Immature natural killer cell (primary cell): ENCODE results near the gene CCDC195. TPM values are rescaled to one million over a fixed set of nuclear protein-coding genes. Genes with fewer than 3 reads are reported as not detected.
"Not testable (repeated sequence)": the region's sequence is repeated elsewhere in the genome, so short reads cannot be mapped to it uniquely, and the experiment has no call there.

ENCODE experiments used
- DNase-seq, 3 donors: peaks; one replicate each; pipeline ENCODE4 v3.0.0; 2022; ENCODE audit warnings: mixed read lengths in 1 of 3
- H3K27ac Mint-ChIP-seq, 6 donors: one replicate each; pipeline ENCODE4 v1.8.0; 2020; ENCODE audit warnings: mixed read lengths in 6 of 6, mild to moderate bottlenecking in 5 of 6, inconsistent platforms in 4 of 6, moderate library complexity in 3 of 6
- H3K27me3 Mint-ChIP-seq, 3 donors: one replicate each; pipeline ENCODE4 v1.8.0; 2020 to 2021; ENCODE audit warnings: low read depth in 3 of 3, mild to moderate bottlenecking in 3 of 3, mixed read lengths in 3 of 3, moderate library complexity in 3 of 3, inconsistent platforms in 1 of 3
- H3K36me3 Mint-ChIP-seq, 3 donors: one replicate each; pipeline ENCODE4 v1.8.0; 2020; ENCODE audit warnings: mixed read lengths in 3 of 3, inconsistent platforms in 2 of 3, mild to moderate bottlenecking in 2 of 3
- H3K4me1 Mint-ChIP-seq, 2 donors: one replicate each; pipeline ENCODE4 v1.8.0; 2020; ENCODE audit warnings: inconsistent platforms in 2 of 2, mild to moderate bottlenecking in 2 of 2, mixed read lengths in 2 of 2, moderate library complexity in 1 of 2
- H3K4me3 Mint-ChIP-seq, 5 donors: one replicate each; pipeline ENCODE4 v1.8.0; 2020; ENCODE audit warnings: mild to moderate bottlenecking in 5 of 5, mixed read lengths in 5 of 5, inconsistent platforms in 3 of 5, moderate library complexity in 3 of 5
- H3K9me3 Mint-ChIP-seq, 6 donors: one replicate each; pipeline ENCODE4 v1.8.0; 2020; ENCODE audit warnings: mild to moderate bottlenecking in 6 of 6, mixed read lengths in 6 of 6, inconsistent platforms in 4 of 6, moderate library complexity in 3 of 6
- polyA plus RNA-seq, 3 donors: library from polyadenylated mRNA; unstranded; fragments of 300-500 nt; fragmentation: Illumina TruSeq; gene quantifications; one replicate each; pipeline ENCODE4 v1.2.3, GENCODE V29; 2021

The CCDC195 gene
- polyA plus RNA-seq, 3 donors from 2014 or later: not detected

- no peaks in the 10 kb centered on the region for H3K36me3 Mint-ChIP-seq
- peaks cover 2 to 6% (median 3%) of the 10 kb centered on the region in 3 donors for H3K27me3 Mint-ChIP-seq
- H3K9me3 Mint-ChIP-seq: peaks cover 0 to 1% (median 0%) of the 10 kb centered on the region in 6 donors
- H3K27ac Mint-ChIP-seq: no peak overlapping the region
- no peak overlapping the region for H3K4me3 Mint-ChIP-seq
- DNase-seq: no peak
- H3K4me1 Mint-ChIP-seq: no peaks in the 10 kb centered on the region
These were observed 34.0 kb downstream of the CCDC195 start for GRCh38 chr2:224682134-224682533.

- Mint-ChIP-seq H3K4me1 (no peaks in the 10 kb centered on the region), H3K9me3 (peaks cover 0 to 2% (median 0%) of the 10 kb centered on the region in 6 donors), H3K27me3 (peaks cover 0 to 4% (median 3%) of the 10 kb centered on the region in 3 donors), H3K4me3 (no peak overlapping the region), H3K27ac (no peak overlapping the region), H3K36me3 (no peaks in the 10 kb centered on the region)
- no peak for DNase-seq
These were observed 44.4 kb downstream of the CCDC195 start for GRCh38 chr2:224671731-224672130.

GRCh38 chr2:224670203-224670602 is 46.0 kb downstream of the CCDC195 start:
- no peaks in the 10 kb centered on the region for H3K36me3 Mint-ChIP-seq
- no peak overlapping the region for H3K4me3 Mint-ChIP-seq
- DNase-seq: no peak
- H3K27me3 Mint-ChIP-seq: peaks cover 0 to 3% (median 2%) of the 10 kb centered on the region in 3 donors
- peaks cover 0 to 2% (median 0%) of the 10 kb centered on the region in 6 donors for H3K9me3 Mint-ChIP-seq
- no peak overlapping the region for H3K27ac Mint-ChIP-seq
- H3K4me1 Mint-ChIP-seq: no peaks in the 10 kb centered on the region

GRCh38 chr2:224669449-224669848 is 46.7 kb downstream of the CCDC195 start:
- Mint-ChIP-seq H3K27ac (no peak overlapping the region), H3K4me3 (no peak overlapping the region), H3K9me3 (peaks cover 0 to 2% (median 0%) of the 10 kb centered on the region in 6 donors), H3K4me1 (no peaks in the 10 kb centered on the region), H3K27me3 (peaks cover 0 to 3% (median 2%) of the 10 kb centered on the region in 3 donors), H3K36me3 (no peaks in the 10 kb centered on the region)
- no peak for DNase-seq

- H3K9me3 Mint-ChIP-seq: peaks cover 0 to 8% (median 3%) of the 10 kb centered on the region in 6 donors
- H3K27ac Mint-ChIP-seq: no peak overlapping the region
- no peak overlapping the region for H3K4me3 Mint-ChIP-seq
- H3K27me3 Mint-ChIP-seq: peaks cover 0 to 4% (median 2%) of the 10 kb centered on the region in 3 donors
- H3K36me3 Mint-ChIP-seq: peaks cover 0 to 2% (median 0%) of the 10 kb centered on the region in 3 donors
- H3K4me1 Mint-ChIP-seq: no peaks in the 10 kb centered on the region
- no peak for DNase-seq
These were observed 47.8 kb downstream of the CCDC195 start for GRCh38 chr2:224668123-224668909.

- peaks cover 0 to 6% (median 0%) of the 10 kb centered on the region in 3 donors for H3K36me3 Mint-ChIP-seq
- no peak overlapping the region for H3K4me3 Mint-ChIP-seq
- H3K27ac Mint-ChIP-seq: no peak overlapping the region
- no peak for DNase-seq
- peaks cover 2 to 14% (median 5%) of the 10 kb centered on the region in 6 donors for H3K9me3 Mint-ChIP-seq
- peaks cover 0 to 4% (median 3%) of the 10 kb centered on the region in 3 donors for H3K27me3 Mint-ChIP-seq
- H3K4me1 Mint-ChIP-seq: no peaks in the 10 kb centered on the region
These were observed 49.1 kb downstream of the CCDC195 start for GRCh38 chr2:224666951-224667553.

- DNase-seq, H3K27me3 Mint-ChIP-seq, H3K4me1 Mint-ChIP-seq, H3K27ac Mint-ChIP-seq, H3K4me3 Mint-ChIP-seq, H3K36me3 Mint-ChIP-seq: not testable (repeated sequence)
- peaks cover 2 to 14% (median 7%) of the 10 kb centered on the region in 6 donors for H3K9me3 Mint-ChIP-seq
These were observed 52.8 kb downstream of the CCDC195 start for GRCh38 chr2:224663322-224663721.

GRCh38 chr2:224661708-224662107 is 54.5 kb downstream of the CCDC195 start:
- not testable (repeated sequence) for DNase-seq, H3K27ac Mint-ChIP-seq, H3K27me3 Mint-ChIP-seq, H3K4me1 Mint-ChIP-seq, H3K4me3 Mint-ChIP-seq, H3K36me3 Mint-ChIP-seq
- peaks cover 2 to 14% (median 7%) of the 10 kb centered on the region in 6 donors for H3K9me3 Mint-ChIP-seq

- no peak for DNase-seq
- no peak overlapping the region for H3K27ac Mint-ChIP-seq
- peaks cover 0 to 5% (median 3%) of the 10 kb centered on the region in 3 donors for H3K27me3 Mint-ChIP-seq
- H3K4me3 Mint-ChIP-seq: no peak overlapping the region
- peaks cover 0 to 6% (median 0%) of the 10 kb centered on the region in 3 donors for H3K36me3 Mint-ChIP-seq
- H3K9me3 Mint-ChIP-seq: peaks cover 2 to 14% (median 7%) of the 10 kb centered on the region in 6 donors
- no peaks in the 10 kb centered on the region for H3K4me1 Mint-ChIP-seq
These were observed 56.5 kb downstream of the CCDC195 start for GRCh38 chr2:224659714-224660113.

- DNase-seq: no peak
- H3K27ac Mint-ChIP-seq: no peak overlapping the region
- H3K9me3 Mint-ChIP-seq: peaks cover 2 to 12% (median 6%) of the 10 kb centered on the region in 6 donors
These were observed 57.3 kb downstream of the CCDC195 start for GRCh38 chr2:224658780-224659405.

GRCh38 chr2:224657349-224657748 is 58.8 kb downstream of the CCDC195 start:
- no peaks in the 10 kb centered on the region for H3K4me1 Mint-ChIP-seq
- DNase-seq: no peak
- H3K27me3 Mint-ChIP-seq: peaks cover 1 to 5% (median 4%) of the 10 kb centered on the region in 3 donors
- no peak overlapping the region for H3K27ac Mint-ChIP-seq
- no peak overlapping the region for H3K4me3 Mint-ChIP-seq
- no peaks in the 10 kb centered on the region for H3K36me3 Mint-ChIP-seq
- H3K9me3 Mint-ChIP-seq: peaks cover 0 to 4% (median 0%) of the 10 kb centered on the region in 6 donors

More at GRCh38 chr2:224658780-224659405, 57.3 kb downstream of the CCDC195 start:
- Mint-ChIP-seq H3K27me3 (peaks cover 1 to 4% (median 3%) of the 10 kb centered on the region in 3 donors), H3K4me1 (no peaks in the 10 kb centered on the region), H3K36me3 (peaks cover 0 to 6% (median 0%) of the 10 kb centered on the region in 3 donors), H3K4me3 (no peak overlapping the region)

- H3K4me3 Mint-ChIP-seq: no peak overlapping the region
- no peaks in the 10 kb centered on the region for H3K4me1 Mint-ChIP-seq
- H3K27ac Mint-ChIP-seq: no peak overlapping the region
- peaks cover 1 to 5% (median 2%) of the 10 kb centered on the region in 3 donors for H3K27me3 Mint-ChIP-seq
- H3K9me3 Mint-ChIP-seq: no peaks in the 10 kb centered on the region
- no peaks in the 10 kb centered on the region for H3K36me3 Mint-ChIP-seq
- no peak for DNase-seq
These were observed 61.1 kb downstream of the CCDC195 start for GRCh38 chr2:224655006-224655537.
